H1 (cell line): ENCODE results near the gene MARK4. TPM values are rescaled to one million over a fixed set of nuclear protein-coding genes. Genes with fewer than 3 reads are reported as not detected.

Experiments used
- CTCF ChIA-PET: fragments of 300-600 bp; sonication (Branson Sonifier 250); formaldehyde crosslinking; loops from one replicate; lab custom pipeline; 2021; ENCODE audit not compliant: partially characterized antibody; lab: Charles Lee
- POLR2A ChIA-PET: fragments of 300-600 bp; sonication (Branson Sonifier 250); formaldehyde crosslinking; loops from one replicate; lab custom pipeline; 2021; ENCODE audit warnings: inconsistent platforms; ENCODE audit not compliant: partially characterized antibody; lab: Charles Lee
- DNase-seq, 2 experiments: peaks; one replicate each; pipeline versions ENCODE4 v3.0.0 to v3.0.0-alpha.2; 2010 to 2022; ENCODE audit warnings: low spot score in 2 of 2, low read depth in 1 of 2, mixed read lengths in 1 of 2
- FAIRE-seq: peaks from 2 replicates; lab custom pipeline; 2011; peaks lifted over from hg19 to GRCh38; lab: Jason Lieb, UNC
- H2AFZ ChIP-seq: 2 replicates; pipeline ENCODE4 v1.8.1; 2012; ENCODE audit warnings: low read length, inconsistent platforms
- H2AK5ac ChIP-seq: 2 replicates; pipeline ENCODE4 v1.6.1; 2013; ENCODE audit warnings: low read depth, low read length
- H2BK120ac ChIP-seq: replicated peaks from 2 replicates; pipeline ENCODE3; 2013; ENCODE audit warnings: low read depth, low read length, inconsistent platforms
- H2BK12ac ChIP-seq: 2 replicates; pipeline ENCODE4 v1.6.1; 2013; ENCODE audit warnings: low read depth, low read length
- H2BK15ac ChIP-seq: 2 replicates; pipeline ENCODE4 v1.6.1; 2013; ENCODE audit warnings: low read length
- H2BK20ac ChIP-seq: 2 replicates; pipeline ENCODE4 v1.6.1; 2013; ENCODE audit warnings: low read length
- H2BK5ac ChIP-seq: 2 replicates; pipeline ENCODE4 v1.6.1; 2013; ENCODE audit warnings: low read depth, low read length
- H3K14ac ChIP-seq: 2 replicates; pipeline ENCODE4 v1.6.1; 2013; ENCODE audit warnings: inconsistent platforms; ENCODE audit not compliant: insufficient read length
- H3K18ac ChIP-seq: 2 replicates; pipeline ENCODE4 v1.6.1; 2013; ENCODE audit warnings: low read length; ENCODE audit errors: extremely low read depth
- H3K23ac ChIP-seq: 2 replicates; pipeline ENCODE4 v1.6.1; 2013; ENCODE audit warnings: inconsistent platforms; ENCODE audit not compliant: insufficient read length
- H3K23me2 ChIP-seq: 2 replicates; pipeline ENCODE4 v1.6.1; 2013; ENCODE audit warnings: low read depth, low read length
- H3K27ac ChIP-seq: 2 replicates; pipeline ENCODE4 v1.6.1; 2011; ENCODE audit warnings: low read depth, low read length, inconsistent platforms
- H3K27me3 ChIP-seq, 4 experiments: replicated peaks in 1 of 4; 1 replicate in 1 of 4; 2 replicates in 3 of 4; pipeline versions ENCODE4 v1.6.1 to v1.8.1; 2011 to 2013; ENCODE audit warnings: low read length in 3 of 4, mild to moderate bottlenecking in 3 of 4, inconsistent platforms in 2 of 4, mixed read lengths in 2 of 4, moderate library complexity in 1 of 4; ENCODE audit not compliant: control insufficient read depth in 3 of 4, insufficient read depth in 3 of 4; ENCODE audit errors: extremely low read depth in 1 of 4
- H3K36me3 ChIP-seq, 4 experiments: 2 replicates each; pipeline versions ENCODE4 v1.6.1 to v1.8.1; 2011 to 2013; ENCODE audit warnings: mild to moderate bottlenecking in 4 of 4, low read length in 3 of 4, moderate library complexity in 2 of 4, control low read depth in 1 of 4, inconsistent platforms in 1 of 4; ENCODE audit not compliant: insufficient read depth in 4 of 4, control insufficient read depth in 2 of 4
- H3K4ac ChIP-seq: replicated peaks from 2 replicates; pipeline ENCODE3; 2013; ENCODE audit warnings: low read length, low read depth, mixed read lengths, inconsistent platforms; ENCODE audit not compliant: insufficient read length
- H3K4me1 ChIP-seq, 4 experiments: replicated peaks in 1 of 4; 1 replicate in 1 of 4; 2 replicates in 3 of 4; pipeline versions ENCODE4 v1.6.1 to v1.8.1; 2011 to 2013; ENCODE audit warnings: low read length in 3 of 4, inconsistent platforms in 2 of 4, mixed read lengths in 1 of 4; ENCODE audit not compliant: insufficient read depth in 4 of 4, control insufficient read depth in 3 of 4
- H3K4me2 ChIP-seq, 2 experiments: 2 replicates each; pipeline versions ENCODE4 v1.6.1 to v1.8.1; 2011 to 2013; ENCODE audit warnings: low read depth in 2 of 2, low read length in 2 of 2, control low read depth in 1 of 2, inconsistent platforms in 1 of 2, mild to moderate bottlenecking in 1 of 2; ENCODE audit not compliant: insufficient read depth in 1 of 2
- H3K4me3 ChIP-seq, 4 experiments: fragments of 200-600, 300-600 bp in 1 of 4; sonication (generic), shearing (Covaris generic), sonication (Bioruptor Twin) in 1 of 4; 2 replicates each; pipeline versions ENCODE4 v1.5.1 to v1.8.1; 2011 to 2016; ENCODE audit warnings: low read length in 4 of 4, low read depth in 3 of 4, control low read depth in 2 of 4, inconsistent platforms in 2 of 4, mild to moderate bottlenecking in 2 of 4, mixed read lengths in 1 of 4, moderate library complexity in 1 of 4; ENCODE audit not compliant: insufficient read depth in 2 of 4; ENCODE audit errors: extremely low read depth in 1 of 4
- H3K56ac ChIP-seq: replicated peaks from 2 replicates; pipeline ENCODE3; 2013; ENCODE audit warnings: low read depth, mild to moderate bottlenecking, mixed read lengths, low read length, inconsistent platforms; ENCODE audit not compliant: insufficient read length
- H3K79me1 ChIP-seq: 2 replicates; pipeline ENCODE4 v1.6.1; 2013; ENCODE audit warnings: low read depth, low read length, control low read depth
- H3K79me2 ChIP-seq, 2 experiments: 2 replicates each; pipeline versions ENCODE4 v1.6.1 to v1.8.1; 2012 to 2013; ENCODE audit warnings: low read length in 2 of 2, mild to moderate bottlenecking in 2 of 2, inconsistent platforms in 1 of 2; ENCODE audit not compliant: insufficient read depth in 2 of 2, control insufficient read depth in 1 of 2
- H3K9ac ChIP-seq, 4 experiments: replicated peaks in 1 of 4; 1 replicate in 1 of 4; 2 replicates in 3 of 4; pipeline versions ENCODE4 v1.6.1 to v1.8.1; 2011 to 2013; ENCODE audit warnings: low read depth in 3 of 4, low read length in 3 of 4, control low read depth in 2 of 4, mild to moderate bottlenecking in 2 of 4, moderate library complexity in 2 of 4, inconsistent platforms in 1 of 4; ENCODE audit errors: extremely low read depth in 1 of 4
- H3K9me3 ChIP-seq, 2 experiments: 2 replicates each; pipeline versions ENCODE4 v1.6.1 to v1.8.1; 2012 to 2013; ENCODE audit warnings: mild to moderate bottlenecking in 2 of 2, moderate library complexity in 2 of 2, control low read depth in 1 of 2, inconsistent platforms in 1 of 2, low read depth in 1 of 2, low read length in 1 of 2, mixed read lengths in 1 of 2; ENCODE audit not compliant: insufficient read depth in 2 of 2
- H4K20me1 ChIP-seq, 2 experiments: replicated peaks in 1 of 2; 2 replicates each; pipeline versions ENCODE3 to v1.8.1; 2011 to 2013; ENCODE audit warnings: inconsistent platforms in 2 of 2, low read length in 2 of 2, mild to moderate bottlenecking in 1 of 2; ENCODE audit not compliant: insufficient read depth in 2 of 2, control insufficient read depth in 1 of 2
- H4K5ac ChIP-seq: 2 replicates; pipeline ENCODE4 v1.6.1; 2013; ENCODE audit warnings: low read length, low read depth, mixed read lengths, inconsistent platforms; ENCODE audit not compliant: insufficient read length
- H4K8ac ChIP-seq: 2 replicates; pipeline ENCODE4 v1.8.0; 2013; ENCODE audit warnings: mild to moderate bottlenecking, moderate library complexity, low read length, inconsistent platforms; ENCODE audit not compliant: insufficient read depth; ENCODE audit errors: extremely low read depth
- H4K91ac ChIP-seq: replicated peaks from 2 replicates; pipeline ENCODE3; 2013; ENCODE audit warnings: low read length, mixed read lengths, inconsistent platforms; ENCODE audit not compliant: insufficient read length
- BCL11A ChIP-seq, 2 experiments: IDR thresholded peaks; one replicate each; pipeline ENCODE4 v1.6.1; 2011; ENCODE audit warnings: low read depth in 2 of 2, low read length in 2 of 2, mild to moderate bottlenecking in 2 of 2
- EP300 ChIP-seq, 2 experiments: IDR thresholded peaks; 1 replicate in 1 of 2; 2 replicates in 1 of 2; pipeline ENCODE4 v1.6.1; 2011 to 2012; ENCODE audit warnings: low read depth in 2 of 2, low read length in 2 of 2, mild to moderate bottlenecking in 2 of 2, borderline replicate concordance in 1 of 2, inconsistent platforms in 1 of 2, moderate library complexity in 1 of 2
- EZH2 ChIP-seq: fragments of 200-600 bp; sonication (generic); IDR thresholded peaks from 2 replicates; pipeline ENCODE4 v1.7.1; 2012; ENCODE audit warnings: low read depth, mild to moderate bottlenecking, moderate library complexity, low read length, inconsistent platforms; ENCODE audit not compliant: severe bottlenecking
- GTF2F1 ChIP-seq: IDR thresholded peaks from 2 replicates; pipeline ENCODE4 v1.6.1; 2012; ENCODE audit warnings: low read depth, low read length, improper control_type of control experiment, borderline replicate concordance
- KDM1A ChIP-seq: fragments of 200-600, 300-600 bp; sonication (generic); IDR thresholded peaks from 2 replicates; pipeline ENCODE4 v1.7.1; 2016; ENCODE audit warnings: mild to moderate bottlenecking, low read length, borderline replicate concordance
- KDM4A ChIP-seq: IDR thresholded peaks from one replicate; pipeline ENCODE4 v1.7.1; 2012; ENCODE audit warnings: low read depth, mild to moderate bottlenecking, moderate library complexity, low read length, inconsistent platforms; ENCODE audit not compliant: severe bottlenecking
- NRF1 ChIP-seq: IDR thresholded peaks from 2 replicates; pipeline ENCODE4 v1.6.1; 2011; ENCODE audit warnings: mild to moderate bottlenecking, low read depth, low read length, improper control_type of control experiment
- SIX5 ChIP-seq: IDR thresholded peaks from 2 replicates; pipeline ENCODE4 v1.6.1; 2011; ENCODE audit warnings: mild to moderate bottlenecking, low read depth, low read length
- SP2 ChIP-seq: IDR thresholded peaks from 2 replicates; pipeline ENCODE4 v1.6.1; 2012; ENCODE audit warnings: mild to moderate bottlenecking, low read length, inconsistent platforms
- SP4 ChIP-seq: IDR thresholded peaks from 2 replicates; pipeline ENCODE4 v1.6.1; 2012; ENCODE audit warnings: low read length, inconsistent platforms
- TBP ChIP-seq: IDR thresholded peaks from 2 replicates; pipeline ENCODE4 v1.6.1; 2011; ENCODE audit warnings: low read depth, low read length, improper control_type of control experiment
- YY1 ChIP-seq: IDR thresholded peaks from 2 replicates; pipeline ENCODE4 v1.6.1; 2011; ENCODE audit warnings: low read depth, mild to moderate bottlenecking, low read length
- ZNF274 ChIP-seq: IDR thresholded peaks from 2 replicates; pipeline ENCODE4 v1.7.0; 2012; ENCODE audit warnings: low read length, borderline replicate concordance; ENCODE audit errors: extremely low read depth
- WGBS, 2 experiments: shearing (Covaris generic) in 1 of 2; methylation state at CpG; one replicate each; pipeline versions ENCODE4 v1.1.6 to v1.1.7; 2013 to 2015; ENCODE audit warnings: low lambda C conversion rate in 2 of 2, mixed read lengths in 2 of 2, inconsistent platforms in 1 of 2, low coverage in 1 of 2, missing lambda C conversion rate in 1 of 2; ENCODE audit not compliant: insufficient replicate concordance in 2 of 2, insufficient coverage in 1 of 2, insufficient read length in 1 of 2; ENCODE audit errors: extremely low coverage in 1 of 2, missing lambda C conversion rate in 1 of 2; 5-methylcytosine and 5-hydroxymethylcytosine counted together
- polyA plus RNA-seq, 7 experiments: library from polyadenylated mRNA; depleted of rRNA in 3 of 7; stranded (reverse) in 5 of 7; unstranded in 2 of 7; fragments of >200 nt in 5 of 7; fragments of 200-250 nt in 2 of 7; gene quantifications; 1 replicate in 5 of 7; 2 replicates in 1 of 7; 4 replicates in 1 of 7; pipeline versions ENCODE4 v1.2.1 to v1.2.3, GENCODE V29; 2011 to 2013; ENCODE audit warnings: missing spikeins in 2 of 7, mixed read lengths in 2 of 7
- total RNA-seq: library from RNA; stranded (reverse); fragmentation: NEBNext Ultra II Directional; extraction: Animal tissue kit (Norgen Biotek cat#: 25700); gene quantifications from 2 replicates; pipeline ENCODE4 v1.2.1, GENCODE V29; 2021

Gene MARK4
- total and polyA plus RNA-seq, 2 of the 8 experiments (the other 6 are each of a cell fraction or from before 2014, with no cell fraction given): 12.3 to 49.8 TPM

DNA sequence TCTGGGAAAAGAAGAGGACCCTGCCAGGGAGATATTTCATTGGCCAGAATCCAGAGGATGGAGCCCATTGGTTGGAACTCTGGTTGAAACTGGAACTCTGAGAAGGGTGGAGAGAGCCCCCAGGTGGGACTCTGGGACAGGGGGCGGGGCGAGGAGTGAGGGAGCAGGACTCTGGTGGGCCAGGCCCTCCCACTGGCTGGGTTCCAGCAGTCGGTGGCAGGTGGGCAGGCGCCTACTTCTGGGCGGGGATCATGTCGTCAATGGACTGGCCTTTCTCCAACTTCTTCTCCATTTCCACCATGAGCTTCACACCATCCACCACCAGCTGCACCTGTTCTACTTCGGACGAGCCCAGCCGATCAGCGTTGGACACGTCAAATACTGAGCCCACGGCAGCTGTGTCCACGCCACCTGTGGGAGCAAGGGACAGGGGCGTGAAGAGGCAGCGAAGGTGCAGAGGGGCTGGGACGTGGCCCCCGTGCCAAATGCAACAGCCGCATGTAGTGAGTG lies 55.5 kb downstream of the MARK4 start:
- FAIRE-seq (no peak), DNase-seq (peak in 1 of 2 experiments; percentile 60)
- 82% methylated on average over 18 of the region's 18 CpGs; no CpG with 5 or more reads in 1 of the 2 experiments for WGBS, 2 experiments
- Histone ChIP-seq H2BK120ac (no peak overlapping the region), H3K23ac (no peak overlapping the region), H3K9ac (no peak overlapping the region), H3K23me2 (no peaks in the 10 kb centered on the region), H2BK5ac (no peak overlapping the region), H3K4me3 (no peak overlapping the region), H3K9me3 (no peaks in the 10 kb centered on the region), H3K14ac (no peak overlapping the region), H3K4me1 (no peaks in the 10 kb centered on the region; a peak in 2 of 7 replicates), H3K18ac (no peak overlapping the region), H4K91ac (no peak overlapping the region), H2BK20ac (no peak overlapping the region), H3K27me3 (peaks cover 0 to 13% (median 10%) of the 10 kb centered on the region in 4 experiments; a peak in 3 of 7 replicates), H3K79me1 (no peaks in the 10 kb centered on the region), H3K79me2 (no peaks in the 10 kb centered on the region), H3K36me3 (no peaks in the 10 kb centered on the region; a peak in 1 of 8 replicates), H3K56ac (no peak overlapping the region), H2AFZ (no peak overlapping the region), H4K20me1 (no peaks in the 10 kb centered on the region), H2AK5ac (no peak overlapping the region), H4K8ac (peak overlapping the region; percentile 15; the same call in 1 of the 2 replicates), H3K27ac (no peak overlapping the region), H4K5ac (no peak overlapping the region), H2BK15ac (0 out of 2 replicates have a peak overlapping the region, but pooled peaks have one; percentile 72), H3K4ac (no peak overlapping the region), H2BK12ac (peak overlapping the region; percentile 43; the same call in 1 of the 2 replicates), H3K4me2 (0 out of 4 replicates have a peak overlapping the region, but pooled peaks of 1 of the 2 experiments have one; percentile 42)
- ChIA-PET CTCF (interaction anchor here (0.6 to 1.9 kb wide), 6 partner anchors 11 to 89 kb away, joined by 3 to 7 read pairs (median 3); no protein-coding TSS in a partner anchor), POLR2A (interaction anchor here (0.7 to 2.1 kb wide), 6 partner anchors 19 to 214 kb away, joined by 3 to 6 read pairs (median 3); partner anchors contain the start of gene PPP1R37)
- TF ChIP-seq SP4 (no peak), GTF2F1 (no peak), YY1 (no peak), SIX5 (no peak), ZNF274 (no peak), KDM1A (no peak), KDM4A (no peak), EZH2 (no peak), TBP (no peak), EP300 (IDR thresholded peaks at IDR 0.05; ENCODE audit: borderline replicate concordance in 1 of 2, low read depth in 2 of 2, low read length in 2 of 2) (no peak), BCL11A (IDR thresholded peaks at IDR 0.05; ENCODE audit: low read depth in 2 of 2, low read length in 2 of 2) (no peak), SP2 (no peak), NRF1 (no peak)
